Glomerular visceral epithelial cell (primary cell): Measurements from ENCODE around the gene SLC6A3.
"Not testable (repeated sequence)": the region's sequence is repeated elsewhere in the genome, so short reads cannot be mapped to it uniquely, and the experiment has no call there.

Experiments
- DNase-seq: peaks from one replicate; pipeline ENCODE4 v3.0.0-alpha.2; 2016; ENCODE audit errors: extremely low spot score

Gene SLC6A3

DNA sequence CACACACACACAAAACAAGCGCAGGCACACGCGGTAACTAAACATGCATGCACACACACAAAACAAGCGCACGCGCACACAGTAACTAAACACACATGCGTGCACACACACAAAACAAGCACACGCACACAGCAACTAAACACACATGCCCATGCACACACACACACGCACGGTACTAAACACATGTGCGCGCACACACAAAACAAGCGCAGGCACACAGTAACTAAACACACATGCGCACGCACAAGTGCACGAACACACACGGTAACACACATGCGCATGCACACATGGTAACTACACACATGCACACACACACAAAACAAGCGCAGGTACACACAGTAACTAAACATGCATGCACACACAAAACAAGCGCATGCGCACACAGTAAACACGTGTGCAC, 19.9 kb upstream of the SLC6A3 start:
- no peak for DNase-seq

DNA sequence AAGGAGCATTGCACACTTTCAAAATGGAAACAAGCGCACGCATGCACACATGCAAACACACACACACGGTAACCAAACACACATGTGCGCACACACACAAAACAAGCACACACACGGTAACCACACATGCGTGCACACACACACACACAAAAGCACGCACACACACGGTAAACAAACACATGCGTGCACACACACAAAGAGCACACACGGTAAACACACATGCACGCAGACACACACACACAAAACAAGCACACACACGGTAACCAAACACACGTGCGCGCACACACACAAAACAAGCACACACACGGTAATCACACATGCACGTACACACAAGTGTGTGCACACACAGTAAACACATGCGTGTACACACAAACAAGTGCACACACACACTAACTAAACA, 19.3 kb upstream of the SLC6A3 start:
- no peak for DNase-seq

DNA sequence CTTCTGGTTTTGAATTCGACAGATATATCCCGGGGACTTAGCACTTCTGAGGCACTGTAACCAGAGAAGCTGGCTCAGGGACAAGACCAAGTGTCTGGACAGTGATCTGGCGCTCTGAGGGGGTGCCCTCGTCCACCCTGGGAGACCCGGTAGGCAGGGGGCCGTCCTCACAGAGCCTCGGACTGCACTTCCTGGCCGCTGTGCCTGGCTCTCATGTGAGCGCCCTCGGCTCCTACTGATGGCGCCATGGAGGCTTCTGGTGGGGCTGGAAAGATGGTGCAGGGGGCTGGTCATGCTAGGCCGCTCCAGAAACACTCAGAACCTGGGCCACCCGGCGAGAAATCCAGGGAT, 18.8 kb upstream of the SLC6A3 start:
- DNase-seq, result no peak

DNA sequence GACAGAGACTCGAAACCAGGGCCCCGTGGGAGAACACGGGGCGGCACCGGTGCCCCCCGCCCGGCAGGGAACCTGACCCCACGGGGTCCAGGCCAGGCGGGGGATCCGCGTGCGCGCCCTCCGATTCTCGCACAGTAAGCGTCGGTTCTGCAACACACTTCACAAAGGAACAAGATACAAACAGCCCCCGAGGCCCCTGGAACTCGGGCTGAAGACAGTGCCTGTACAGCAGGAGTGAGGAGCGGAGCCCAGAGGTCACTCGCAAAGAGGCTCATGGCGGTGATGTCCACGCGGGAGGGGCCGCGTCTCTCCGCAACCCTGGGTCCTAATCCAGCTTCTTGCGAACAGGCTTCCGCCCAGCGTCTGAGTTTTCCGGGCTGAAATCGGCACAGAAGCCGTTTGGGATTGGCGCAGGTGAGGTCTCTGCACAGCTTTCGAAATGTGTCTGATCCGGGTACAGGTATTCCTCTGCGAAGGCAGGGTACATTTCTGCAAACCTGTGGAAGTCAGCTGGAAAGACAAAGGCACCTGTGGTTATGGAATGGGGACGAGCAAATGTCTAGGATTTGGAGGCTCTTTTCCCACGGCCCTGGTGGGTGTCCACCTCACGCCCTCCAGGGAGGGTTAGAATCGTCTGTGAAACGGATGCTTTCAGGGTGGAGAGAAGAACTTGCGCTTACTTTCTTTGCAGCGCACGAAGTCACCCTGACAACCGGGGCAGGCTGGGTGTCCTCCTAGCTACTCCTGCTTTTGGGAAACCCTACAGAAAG, 18.3 kb upstream of the SLC6A3 start:
- DNase-seq, result no peak

DNA sequence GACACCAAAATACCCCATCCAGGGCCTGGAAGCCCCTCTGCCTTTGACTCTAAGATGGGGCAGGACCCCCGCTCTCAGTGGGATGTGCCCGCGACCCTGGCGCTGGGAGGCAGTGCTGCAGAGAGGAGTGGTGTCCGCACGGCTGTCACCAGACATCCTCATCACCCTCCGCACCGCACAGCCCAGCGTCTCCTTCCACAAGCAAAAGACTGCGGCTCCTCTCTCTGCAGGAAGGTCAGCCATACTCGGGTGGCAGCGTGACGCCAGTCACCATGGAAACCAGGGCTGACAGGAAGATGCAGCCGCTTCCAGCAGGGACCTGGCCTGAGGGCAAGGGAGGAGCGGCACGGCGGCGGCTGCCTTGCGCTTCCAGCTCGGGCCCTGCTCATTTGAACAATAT, 17.1 kb upstream of the SLC6A3 start:
- no peak for DNase-seq

DNA sequence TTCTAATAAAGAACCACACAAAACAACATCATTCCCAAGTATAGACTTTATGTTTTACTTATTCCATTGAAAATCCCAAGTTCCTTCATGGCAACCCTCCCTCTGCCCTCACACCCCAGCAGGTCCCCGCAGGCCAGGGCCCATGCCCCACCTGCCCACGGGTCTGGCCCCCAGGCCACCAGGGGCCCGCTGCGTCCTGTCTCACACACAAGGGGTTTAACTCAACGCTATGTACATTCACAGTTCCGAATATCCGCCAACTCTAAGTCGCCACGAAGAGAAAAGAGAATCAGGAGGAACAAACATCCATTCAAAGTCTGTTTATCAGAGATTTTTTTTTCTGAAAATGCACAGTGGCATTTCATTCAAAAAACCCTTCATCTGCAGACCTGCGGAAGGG, 16.2 kb upstream of the SLC6A3 start:
- no peak for DNase-seq

DNA sequence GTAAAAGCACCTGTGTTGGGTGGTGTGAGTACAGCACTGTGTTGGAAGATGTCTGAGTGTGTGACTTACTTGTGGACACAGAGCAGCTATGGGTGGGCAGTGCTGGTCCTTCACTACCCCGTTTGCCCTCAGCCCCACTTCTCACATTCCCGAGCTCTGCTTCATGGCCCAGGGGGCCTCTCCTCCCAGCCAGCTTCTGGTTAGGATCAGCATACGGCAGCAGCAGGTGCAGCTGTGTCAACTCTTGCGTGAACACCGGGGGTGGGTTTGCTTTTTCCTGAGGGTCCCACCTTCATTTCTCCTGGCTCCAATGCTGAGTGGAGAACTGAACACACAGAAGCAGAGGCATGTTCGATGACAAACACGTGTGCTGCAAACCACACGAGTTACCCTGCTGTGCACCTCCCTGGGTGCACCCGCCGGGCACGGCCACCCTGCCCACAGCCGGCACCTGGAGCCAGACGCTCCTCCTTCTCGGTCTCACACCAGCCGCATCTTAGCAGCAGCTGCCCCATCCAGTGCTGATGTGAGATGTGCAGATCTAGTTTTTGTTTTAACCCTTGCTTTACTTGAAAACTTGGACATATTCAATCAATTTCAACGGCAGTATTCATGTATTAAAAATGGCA, 14.9 kb upstream of the SLC6A3 start:
- DNase-seq, result no peak

DNA sequence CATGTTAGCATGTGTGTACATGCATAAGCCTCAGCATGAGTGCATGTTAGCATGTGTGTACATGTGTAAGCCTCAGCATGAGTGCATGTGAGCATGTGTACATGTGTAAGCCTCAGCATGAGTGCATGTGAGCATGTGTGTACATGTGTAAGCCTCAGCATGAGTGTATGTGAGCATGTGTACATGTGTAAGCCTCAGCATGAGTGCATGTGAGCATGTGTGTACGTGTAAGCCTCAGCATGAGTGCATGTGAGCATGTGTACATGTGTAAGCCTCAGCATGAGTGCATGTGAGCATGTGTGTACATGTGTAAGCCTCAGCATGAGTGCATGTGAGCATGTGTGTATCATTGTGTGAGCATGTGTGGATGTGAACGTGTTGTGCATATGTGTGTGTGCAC, 14.2 kb upstream of the SLC6A3 start:
- DNase-seq, result not testable (repeated sequence)

DNA sequence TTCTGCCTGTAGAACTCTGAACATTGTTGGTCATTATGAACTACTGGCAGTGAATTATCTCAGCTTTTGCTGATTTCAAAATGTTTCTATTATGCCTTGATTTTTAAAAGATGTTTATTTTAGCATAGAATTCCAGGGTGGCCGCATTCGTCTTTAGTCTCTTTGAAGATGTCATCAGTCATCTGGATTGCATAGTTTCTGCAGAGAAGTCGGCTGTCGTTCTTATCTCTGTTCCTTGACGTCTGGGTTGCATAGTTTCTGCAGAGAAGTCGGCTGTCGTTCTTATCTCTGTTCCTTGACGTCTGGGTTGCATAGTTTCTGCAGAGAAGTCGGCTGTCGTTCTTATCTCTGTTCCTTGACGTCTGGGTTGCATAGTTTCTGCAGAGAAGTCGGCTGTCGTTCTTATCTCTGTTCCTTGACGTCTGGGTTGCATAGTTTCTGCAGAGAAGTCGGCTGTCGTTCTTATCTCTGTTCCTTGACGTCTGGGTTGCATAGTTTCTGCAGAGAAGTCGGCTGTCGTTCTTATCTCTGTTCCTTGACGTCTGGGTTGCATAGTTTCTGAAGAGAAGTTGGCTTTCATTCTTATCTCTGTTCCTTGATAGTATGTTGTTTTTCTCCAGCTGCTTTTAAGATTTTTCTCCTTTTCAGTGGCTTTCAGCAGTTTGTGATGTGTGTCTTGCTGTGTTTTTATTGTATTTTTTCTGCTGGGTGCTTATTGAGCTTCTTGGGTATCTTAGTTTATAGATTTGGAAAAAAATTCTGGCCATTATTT, 11.1 kb upstream of the SLC6A3 start:
- DNase-seq, result not testable (repeated sequence)

DNA sequence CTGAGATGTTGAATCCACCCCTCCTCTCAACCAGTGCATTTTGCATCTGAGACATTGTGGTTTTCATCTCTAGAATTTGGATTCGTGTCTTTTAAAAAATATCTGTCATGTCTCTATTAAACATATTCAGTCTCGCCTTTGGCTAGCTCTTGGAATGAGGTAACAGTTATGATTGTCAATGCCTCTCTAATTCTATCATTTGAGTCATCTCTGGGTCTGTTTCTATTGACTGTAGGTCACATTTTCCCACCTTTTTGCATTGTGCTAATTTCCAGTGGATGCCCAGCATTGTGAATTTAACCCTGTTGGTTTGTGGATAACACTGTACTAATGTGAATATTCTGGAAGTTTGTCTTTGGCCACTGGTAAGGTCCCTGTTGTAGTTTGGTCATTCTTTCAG, 8.4 kb upstream of the SLC6A3 start:
- DNase-seq, result no peak

DNA sequence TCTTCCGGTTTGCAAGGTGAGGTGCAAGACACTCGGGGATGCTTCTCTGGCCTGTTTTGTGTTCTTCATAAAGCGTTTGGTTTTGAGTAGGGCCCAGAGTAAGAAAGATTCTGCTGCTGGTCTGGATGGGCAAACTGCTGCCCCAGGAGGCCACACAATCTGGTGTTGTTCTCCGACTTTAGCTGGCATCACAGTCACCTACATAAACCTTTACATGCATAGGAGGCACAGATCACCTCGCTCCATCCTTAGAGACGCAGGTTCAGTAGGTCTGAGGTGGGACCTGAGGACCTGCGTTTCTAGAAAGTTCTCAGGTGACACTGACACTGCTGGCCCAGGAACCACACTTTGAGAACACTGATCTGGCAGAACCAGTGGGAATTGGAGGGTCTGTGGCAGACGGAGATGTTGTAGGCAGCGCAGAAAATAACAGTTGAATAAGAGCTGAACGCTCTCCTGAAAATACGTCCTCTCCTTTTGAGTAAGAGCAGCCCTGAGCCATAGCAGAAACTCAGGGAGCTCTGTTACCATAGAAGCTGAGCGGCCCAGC, 3.9 kb upstream of the SLC6A3 start:
- no peak for DNase-seq

DNA sequence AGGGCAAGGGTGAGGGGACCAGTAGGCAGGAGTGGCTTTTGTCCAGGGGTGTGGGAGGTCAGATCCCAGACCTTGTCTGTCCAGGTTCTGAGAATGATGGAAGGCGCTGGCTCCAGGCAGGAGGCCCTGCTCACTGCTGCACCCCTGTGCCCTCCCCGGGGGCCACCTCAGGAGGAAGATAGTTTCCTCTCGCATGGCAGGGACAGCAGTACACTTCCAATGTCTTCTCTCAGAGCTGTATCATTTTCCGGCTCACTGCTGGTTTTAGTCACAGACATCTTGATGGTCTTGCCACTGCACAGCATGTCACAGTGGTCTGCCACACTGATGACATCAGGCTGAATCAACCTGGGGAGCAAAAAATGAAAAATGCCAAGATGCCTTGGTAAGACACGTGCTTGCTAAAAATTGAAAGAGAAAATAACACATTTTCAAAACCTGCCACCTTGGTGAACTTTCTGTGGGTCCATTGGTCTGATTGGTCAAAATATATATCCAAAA, 3.3 kb upstream of the SLC6A3 start:
- DNase-seq, result no peak

DNA sequence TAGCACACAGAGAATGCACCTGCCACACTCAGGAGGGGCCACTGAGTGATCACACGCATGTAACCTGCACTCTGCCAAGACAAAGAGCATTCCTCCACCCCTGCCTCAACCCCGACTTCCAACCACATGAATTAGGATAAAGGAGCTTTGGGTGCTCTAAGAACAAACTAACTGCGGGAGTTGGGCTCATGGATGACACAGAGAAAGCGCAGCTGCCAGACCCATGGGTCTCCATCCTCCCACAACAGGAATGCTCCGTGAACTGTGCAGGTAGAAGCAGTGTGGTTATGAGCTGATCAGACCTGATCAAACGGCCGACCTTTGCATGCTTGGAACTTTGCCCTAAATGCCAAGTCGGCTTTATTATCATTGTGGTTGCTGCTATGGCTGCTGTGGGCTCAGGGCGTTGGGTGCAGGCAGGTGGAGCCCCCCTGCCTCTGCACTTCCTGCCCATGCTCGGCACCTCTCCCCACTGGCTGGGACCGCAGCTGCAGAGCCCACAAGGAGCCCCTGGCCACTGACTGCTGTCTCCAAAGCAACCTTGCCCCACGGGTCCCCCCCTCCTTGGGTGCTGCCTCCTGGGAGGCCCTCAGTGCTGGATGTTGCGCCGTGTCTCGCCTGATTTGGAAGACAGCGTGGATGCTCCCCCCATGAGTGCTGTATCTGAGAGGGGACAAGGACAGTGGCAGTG, 2.6 kb upstream of the SLC6A3 start:
- no peak for DNase-seq

DNA sequence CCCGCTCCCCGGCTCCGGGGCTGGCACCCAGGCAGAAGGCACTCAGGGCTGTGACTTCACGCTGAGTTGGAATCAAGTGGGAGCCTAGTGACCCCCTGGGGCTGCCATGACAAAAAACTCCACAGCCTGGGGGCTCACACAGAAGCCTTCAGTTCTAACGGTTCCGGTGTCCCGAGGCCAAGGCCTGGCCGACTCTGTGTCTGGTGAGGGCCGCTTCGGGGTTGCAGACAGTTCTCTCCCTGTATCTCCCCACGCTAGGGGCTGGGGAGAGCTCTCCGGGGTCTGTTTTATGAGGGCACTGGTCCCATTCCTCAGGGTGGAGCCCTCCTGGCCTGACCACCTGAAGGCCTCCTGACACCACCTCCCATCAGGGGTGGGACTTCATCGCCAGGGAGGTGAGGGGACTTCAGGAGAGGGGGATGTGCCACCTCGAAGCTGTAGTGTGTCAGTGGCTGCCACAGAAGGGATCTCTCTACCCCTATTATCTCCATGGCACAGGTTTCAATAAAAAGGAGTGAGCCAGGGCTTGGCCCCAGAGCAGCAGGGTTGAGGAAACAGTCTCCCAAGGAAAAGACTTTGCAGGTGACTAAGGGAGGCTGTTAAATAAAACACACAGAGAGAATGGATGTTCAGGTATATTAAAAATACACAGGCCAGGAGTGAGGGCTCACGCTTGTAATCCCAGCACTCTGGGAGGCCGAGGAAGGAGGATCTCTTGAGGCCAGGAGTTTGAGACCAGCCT, 1.5 kb upstream of the SLC6A3 start:
- no peak for DNase-seq

DNA sequence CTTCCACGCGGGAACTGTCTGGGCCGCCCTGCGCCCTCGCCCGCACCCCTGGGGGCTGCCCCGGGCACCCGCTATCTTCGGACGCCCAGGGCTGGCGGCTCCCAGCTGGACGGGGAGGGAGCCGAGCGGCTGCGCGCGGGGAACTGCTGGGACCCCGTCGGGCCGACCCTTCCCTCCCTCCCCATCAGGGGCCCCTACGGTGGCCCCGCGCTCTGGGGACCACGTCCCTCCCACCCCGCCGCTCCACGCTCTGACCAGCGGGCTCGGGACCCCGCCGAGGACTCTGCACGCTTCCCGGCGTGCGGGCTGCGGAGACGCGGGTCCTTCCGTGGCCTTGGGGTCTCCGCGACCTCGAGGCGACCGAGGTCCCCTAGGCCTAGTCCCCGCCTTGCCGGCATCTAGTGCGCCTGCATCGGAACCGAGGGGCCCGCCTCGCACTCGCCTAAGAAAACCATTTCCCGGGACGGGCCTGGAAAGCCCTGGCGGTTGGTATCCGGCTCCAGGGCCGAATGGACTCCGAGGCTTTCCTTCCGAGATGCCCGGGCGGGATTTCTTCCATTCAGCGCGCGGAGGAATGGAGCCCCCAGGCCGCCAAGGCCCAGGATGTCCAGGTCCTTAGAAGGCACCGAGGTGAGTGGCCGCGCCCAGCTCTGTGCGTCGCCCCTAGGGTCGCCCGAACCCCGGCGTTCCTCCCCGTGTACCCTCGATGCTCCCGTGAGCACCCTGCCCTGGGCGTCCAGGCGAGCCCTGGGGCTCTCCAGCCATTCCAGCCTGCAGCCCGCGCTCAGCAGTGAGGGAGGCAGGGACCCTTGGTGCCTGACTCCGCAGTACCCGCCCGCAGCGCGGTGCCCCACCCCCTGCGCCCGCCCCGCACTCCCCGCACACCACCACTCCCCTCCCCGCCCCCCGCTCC, 705 bp upstream of the SLC6A3 start:
- no peak for DNase-seq

DNA sequence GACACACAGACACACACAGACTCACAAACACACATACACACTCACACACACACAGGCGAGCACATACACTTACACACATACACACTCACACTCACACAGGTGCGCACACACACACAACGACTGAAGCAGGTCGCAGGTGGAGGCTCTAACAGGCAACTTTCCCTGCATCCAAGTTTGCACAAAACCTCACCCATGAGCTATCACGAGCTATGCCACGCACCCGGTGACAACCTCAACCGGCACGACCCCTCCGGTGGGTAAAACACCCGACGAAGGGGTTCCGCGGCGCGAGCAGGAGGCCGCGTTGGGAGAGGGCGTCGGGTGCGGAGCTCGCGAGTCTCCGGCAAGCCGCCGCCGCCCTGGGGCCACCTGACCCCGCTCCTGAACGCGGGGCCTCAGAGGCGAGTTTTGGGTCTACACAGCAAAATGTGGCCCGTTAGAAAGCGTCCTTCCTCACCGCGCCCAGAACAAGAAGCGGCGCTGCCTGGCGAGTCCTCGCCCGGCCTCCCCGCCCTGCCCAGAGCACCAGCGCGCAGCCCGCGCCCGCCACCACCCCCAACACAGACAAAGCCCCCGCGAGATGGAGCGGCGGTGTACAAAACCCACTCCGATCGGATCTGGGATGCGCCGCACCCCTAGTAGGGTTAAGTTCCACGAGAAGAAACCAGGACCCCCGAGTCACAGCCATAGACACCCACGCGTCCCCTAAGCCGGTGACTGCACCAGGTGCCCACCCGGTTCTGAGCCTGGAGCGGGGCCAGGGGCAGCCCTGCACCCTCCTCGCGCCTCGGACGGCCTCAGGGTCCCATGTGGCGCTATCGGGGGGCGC, 665 bp downstream of the SLC6A3 start:
- DNase-seq, result no peak

DNA sequence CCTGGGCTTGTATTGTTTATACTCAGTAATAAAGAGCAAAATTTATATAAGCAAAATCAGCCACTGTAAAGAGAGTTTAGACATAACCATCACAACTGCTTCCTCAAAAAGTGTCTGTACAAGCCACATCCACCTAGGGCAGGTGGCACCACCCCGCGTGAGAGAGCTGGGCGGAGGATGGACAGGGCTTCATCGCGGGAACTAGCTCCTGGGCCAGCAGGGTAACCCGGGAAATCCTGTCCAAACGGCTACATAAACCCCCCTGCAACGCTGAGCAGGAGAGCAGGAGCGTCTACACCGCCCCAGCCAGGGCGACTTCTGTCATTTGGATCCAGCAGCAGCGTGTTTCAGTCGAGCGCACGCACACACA, 1.3 kb downstream of the SLC6A3 start:
- no peak for DNase-seq

DNA sequence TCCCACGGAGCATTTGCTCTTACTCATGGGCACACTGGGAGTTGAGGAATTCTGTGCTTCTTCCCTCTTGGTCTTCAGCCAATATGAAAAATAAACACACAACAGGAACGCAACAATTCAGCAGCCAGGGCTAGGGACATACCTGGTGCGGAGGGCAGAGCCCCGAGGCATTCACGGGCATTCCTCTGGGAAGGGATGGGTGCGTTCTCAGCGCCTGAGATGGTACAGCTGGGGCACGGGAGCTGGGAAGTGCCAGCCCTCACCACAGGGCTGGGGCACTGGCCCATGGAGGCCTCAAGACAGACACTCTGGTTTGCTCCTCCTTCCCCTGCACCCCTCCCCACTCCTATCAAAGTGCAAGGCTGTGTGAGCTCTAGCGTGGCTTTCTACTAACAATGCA, 2.1 kb downstream of the SLC6A3 start:
- no peak for DNase-seq
